ENCODE measurements around the gene AGTPBP1. TPM values are rescaled to one million over a fixed set of nuclear protein-coding genes. Genes with fewer than 3 reads are reported as not detected.

The AGTPBP1 gene
- total RNA-seq, 1 donor from 2014 or later, result 473 TPM

DNA sequence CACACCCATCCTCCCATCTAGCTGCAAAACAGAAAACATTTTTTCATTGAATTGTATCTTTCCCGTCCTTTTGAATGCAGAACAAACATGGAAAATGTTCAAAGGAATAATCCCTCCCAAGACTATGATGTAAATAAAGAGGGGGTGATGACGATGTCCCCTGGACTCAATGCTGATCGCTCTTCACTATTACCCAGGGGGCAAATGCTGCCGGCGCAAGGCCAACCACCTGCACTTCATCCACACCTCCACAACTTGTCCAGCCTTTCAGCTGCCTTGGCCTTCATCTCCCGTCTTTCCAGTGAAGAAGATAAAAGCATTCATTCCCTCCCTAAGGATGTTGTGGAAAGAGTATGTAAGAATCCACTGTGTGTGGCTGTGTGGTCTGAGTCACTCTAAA, 240.3 kb downstream of the AGTPBP1 start:
- no peak for DNase-seq

Other genes starting within 250 kb of the AGTPBP1 start
- 67.1 TPM for gene NAA35, start 199.2 kb upstream of the AGTPBP1 start, total RNA-seq

Measured in occipital lobe (tissue), 2 donors.